GM12878 (cell line): ENCODE results near the gene ALDH1L1.

ENCODE experiments used
- CEBPB ChIP-seq, 2 experiments: fragments of 150-350 bp in 1 of 2; IDR thresholded peaks; 2 replicates each; pipeline ENCODE4 v1.6.1; 2012 to 2014; ENCODE audit warnings: low read depth in 2 of 2, low read length in 2 of 2, borderline replicate concordance in 1 of 2, inconsistent platforms in 1 of 2
- CTCF ChIP-seq, 3 experiments: IDR thresholded peaks in 2 of 3; conservative IDR thresholded peaks in 1 of 3; 2 replicates each; pipeline ENCODE4 v1.5.1; 2011; ENCODE audit warnings: low read depth in 3 of 3, low read length in 3 of 3, mild to moderate bottlenecking in 3 of 3, control low read depth in 2 of 3, moderate library complexity in 2 of 3, inconsistent platforms in 1 of 3, mixed read lengths in 1 of 3; ENCODE audit not compliant: control insufficient read depth in 2 of 3, insufficient read depth in 1 of 3; ENCODE audit errors: extremely low read depth in 1 of 3
- E4F1 ChIP-seq: fragments of 450-650 bp; IDR thresholded peaks from 2 replicates; pipeline ENCODE4 v1.6.1; 2018; ENCODE audit warnings: borderline replicate concordance, mild to moderate bottlenecking; ENCODE audit not compliant: partially characterized antibody
- ETV6 ChIP-seq, 2 experiments: fragments of 450-650 bp in 1 of 2; IDR thresholded peaks in 1 of 2; conservative IDR thresholded peaks in 1 of 2; 2 replicates each; pipeline ENCODE4 v1.6.1; 2014; ENCODE audit warnings: antibody characterized with exemption in 1 of 2, borderline replicate concordance in 1 of 2, low read depth in 1 of 2, mild to moderate bottlenecking in 1 of 2, moderate library complexity in 1 of 2
- EZH2 ChIP-seq: IDR thresholded peaks from 2 replicates; pipeline ENCODE4 v1.6.1; 2012; ENCODE audit warnings: low read depth, mild to moderate bottlenecking, control low read depth, inconsistent platforms, low read length, borderline replicate concordance; ENCODE audit not compliant: control insufficient read depth
- HSF1 ChIP-seq: fragments of 150-350 bp; IDR thresholded peaks from 2 replicates; pipeline ENCODE4 v1.6.1; 2014; ENCODE audit warnings: mild to moderate bottlenecking, low read depth, low read length
- POLR2AphosphoS2 ChIP-seq: IDR thresholded peaks from 2 replicates; pipeline ENCODE4 v1.6.1; 2011; ENCODE audit warnings: low read depth, mild to moderate bottlenecking, low read length, improper control_type of control experiment, moderate library complexity
- POLR2AphosphoS5 ChIP-seq: IDR thresholded peaks from 2 replicates; pipeline ENCODE4 v1.6.1; 2011; ENCODE audit warnings: mild to moderate bottlenecking, low read length, inconsistent platforms
- PRDM15 ChIP-seq: fragments of 450-650 bp; formaldehyde crosslinking; IDR thresholded peaks from 2 replicates; pipeline ENCODE4 v1.4.0; 2020; ENCODE audit warnings: mild to moderate bottlenecking, moderate library complexity
- REST ChIP-seq: IDR thresholded peaks from 2 replicates; pipeline ENCODE4 v1.6.1; 2012; ENCODE audit warnings: mild to moderate bottlenecking, low read depth, low read length
- SMC3 ChIP-seq: IDR thresholded peaks from 2 replicates; pipeline ENCODE4 v1.6.1; 2011; ENCODE audit warnings: low read length, improper control_type of control experiment, borderline replicate concordance
- USF1 ChIP-seq: IDR thresholded peaks from 2 replicates; pipeline ENCODE4 v1.6.1; 2011; ENCODE audit warnings: borderline replicate concordance, low read depth, mild to moderate bottlenecking, moderate library complexity, mixed read lengths, low read length; ENCODE audit not compliant: insufficient read depth; ENCODE audit errors: extremely low read length
- ZNF207 ChIP-seq: fragments of 450-650 bp; IDR thresholded peaks from 2 replicates; pipeline ENCODE4 v1.6.1; 2014; ENCODE audit warnings: antibody characterized with exemption, mild to moderate bottlenecking, borderline replicate concordance

- no peak for TF ChIP-seq E4F1
- TF ChIP-seq CTCF (IDR thresholded peaks at IDR 0.05 in 2 of 3, conservative IDR thresholded peaks at IDR 0.05 in 1 of 3; ENCODE audit: control insufficient read depth in 2 of 3, extremely low read depth in 1 of 3, insufficient read depth in 1 of 3, low read depth in 3 of 3, low read length in 3 of 3), result no peak
- TF ChIP-seq ETV6 (conservative IDR thresholded peaks at IDR 0.05 in 1 of 2, IDR thresholded peaks at IDR 0.05 in 1 of 2; ENCODE audit: borderline replicate concordance in 1 of 2, low read depth in 1 of 2), result no peak
- no peak for TF ChIP-seq HSF1
- TF ChIP-seq USF1, result no peak
- TF ChIP-seq PRDM15 (CRISPR knock-in tag), result no peak
- TF ChIP-seq CEBPB (IDR thresholded peaks at IDR 0.05; ENCODE audit: borderline replicate concordance in 1 of 2, low read depth in 2 of 2, low read length in 2 of 2), result no peak
- no peak for TF ChIP-seq REST
- TF ChIP-seq ZNF207, result no peak
- no peak for TF ChIP-seq EZH2
- no peak for TF ChIP-seq SMC3
- TF ChIP-seq POLR2AphosphoS2, result no peak
- no peak for TF ChIP-seq POLR2AphosphoS5
Measured at GRCh38 chr3:126083138-126083445, 97.3 kb downstream of the ALDH1L1 start.
